Peyer's patch (tissue), 4 donors: ENCODE data around the gene UROD. TPM values are rescaled to one million over a fixed set of nuclear protein-coding genes. Genes with fewer than 3 reads are reported as not detected.
"Not testable (repeated sequence)": the region's sequence is repeated elsewhere in the genome, so short reads cannot be mapped to it uniquely, and the experiment has no call there.

Experiments used
- DNase-seq, 3 donors: peaks; one replicate each; pipeline ENCODE4 v3.0.0-alpha.2; 2017 to 2019
- H3K27ac ChIP-seq, 4 donors: fragments of 200-600 bp; sonication (generic); one replicate each; pipeline ENCODE4 v1.5.1; 2016 to 2019
- H3K27me3 ChIP-seq, 2 donors: fragments of 200-600 bp; sonication (generic); one replicate each; pipeline ENCODE4 v1.5.1; 2019
- H3K36me3 ChIP-seq, 3 donors: fragments of 200-600 bp; sonication (generic); one replicate each; pipeline ENCODE4 v1.5.1; 2016 to 2019
- H3K4me1 ChIP-seq, 4 donors: fragments of 200-600 bp; sonication (generic); one replicate each; pipeline ENCODE4 v1.5.1; 2016 to 2019
- H3K4me3 ChIP-seq, 4 donors: fragments of 200-600 bp; sonication (generic); 1 replicate in 3 of 4; 2 replicates in 1 of 4; pipeline ENCODE4 v1.5.1; 2016 to 2019; ENCODE audit warnings: mild to moderate bottlenecking in 1 of 4
- H3K9me3 ChIP-seq, 4 donors: fragments of 200-600 bp; sonication (generic); one replicate each; pipeline ENCODE4 v1.5.1; 2016 to 2019; ENCODE audit warnings: mild to moderate bottlenecking in 1 of 4
- CTCF ChIP-seq, 6 experiments: fragments of 450-650 bp in 4 of 6; fragments of 200-600 bp in 2 of 6; sonication (generic) in 1 of 6; IDR thresholded peaks; one replicate each; pipeline ENCODE4 v1.5.1; 2017 to 2019; ENCODE audit warnings: antibody characterized with exemption in 6 of 6, mild to moderate bottlenecking in 3 of 6, moderate library complexity in 1 of 6
- POLR2A ChIP-seq, 2 donors: fragments of 450-650 bp; IDR thresholded peaks; one replicate each; pipeline ENCODE4 v1.5.1; 2017; ENCODE audit warnings: antibody characterized with exemption in 2 of 2, mild to moderate bottlenecking in 2 of 2, moderate library complexity in 2 of 2
- total RNA-seq, 4 donors: library from RNA; depleted of rRNA; stranded (reverse); fragments of >200 nt; gene quantifications; one replicate each; pipeline ENCODE4 v1.1.0, GENCODE V29; 2016

Gene UROD
- total RNA-seq, 4 donors from 2014 or later, result 43.4 to 56.6 (median 51.3) TPM

- no peak for TF ChIP-seq CTCF (IDR thresholded peaks at IDR 0.05)
- TF ChIP-seq POLR2A (IDR thresholded peaks at IDR 0.05), result no peak
- Histone ChIP-seq H3K4me1 (no peaks in the 10 kb centered on the region), H3K36me3 (no peaks in the 10 kb centered on the region), H3K9me3 (no peaks in the 10 kb centered on the region), H3K27me3 (no peaks in the 10 kb centered on the region), H3K27ac (no peak overlapping the region), H3K4me3 (no peak overlapping the region)
- no peak for DNase-seq
Measured at GRCh38 chr1:44995467-44996238, 16.4 kb upstream of the UROD start.

GRCh38 chr1:44999232-44999631 is 12.8 kb upstream of the UROD start:
- H3K4me1 ChIP-seq, result no peaks in the 10 kb centered on the region
- no peaks in the 10 kb centered on the region for H3K27me3 ChIP-seq
- H3K9me3 ChIP-seq, result no peaks in the 10 kb centered on the region
- no peak for TF ChIP-seq CTCF (IDR thresholded peaks at IDR 0.05)
- no peak for TF ChIP-seq POLR2A (IDR thresholded peaks at IDR 0.05)
- DNase-seq, result no peak
- H3K27ac ChIP-seq, result no peak overlapping the region
- peaks cover 0 to 22% (median 0%) of the 10 kb centered on the region in 3 donors for H3K36me3 ChIP-seq
- no peak overlapping the region for H3K4me3 ChIP-seq

- DNase-seq, result no peak
- no peak for TF ChIP-seq CTCF (IDR thresholded peaks at IDR 0.05)
- no peak for TF ChIP-seq POLR2A (IDR thresholded peaks at IDR 0.05)
- Histone ChIP-seq H3K4me3 (no peak overlapping the region), H3K27ac (no peak overlapping the region), H3K9me3 (no peaks in the 10 kb centered on the region), H3K4me1 (no peaks in the 10 kb centered on the region), H3K27me3 (no peaks in the 10 kb centered on the region), H3K36me3 (peaks cover 0 to 41% (median 0%) of the 10 kb centered on the region in 3 donors)
Measured at GRCh38 chr1:45001011-45001481, 11.0 kb upstream of the UROD start.

GRCh38 chr1:45001576-45001975 is 10.5 kb upstream of the UROD start:
- DNase-seq, H3K9me3 ChIP-seq, H3K27me3 ChIP-seq, H3K4me1 ChIP-seq, H3K27ac ChIP-seq, H3K4me3 ChIP-seq: not testable (repeated sequence)
- H3K36me3 ChIP-seq, result peaks cover 0 to 46% (median 0%) of the 10 kb centered on the region in 3 donors

GRCh38 chr1:45002650-45003645 is 9.1 kb upstream of the UROD start:
- no peaks in the 10 kb centered on the region for H3K9me3 ChIP-seq
- no peak overlapping the region for H3K27ac ChIP-seq
- no peak overlapping the region for H3K4me3 ChIP-seq
- H3K4me1 ChIP-seq, result no peaks in the 10 kb centered on the region
- TF ChIP-seq POLR2A (IDR thresholded peaks at IDR 0.05), result no peak
- no peak for TF ChIP-seq CTCF (IDR thresholded peaks at IDR 0.05)
- DNase-seq, result no peak
- H3K36me3 ChIP-seq, result peaks cover 0 to 60% (median 0%) of the 10 kb centered on the region in 3 donors
- no peaks in the 10 kb centered on the region for H3K27me3 ChIP-seq
